MM.1S (cell line): ENCODE results near the gene OXLD1.

Experiments used
- CTCF ChIP-seq: fragments of 300-600 bp; sonication (generic); IDR thresholded peaks from 2 replicates; pipeline ENCODE4 v1.5.1; 2016; ENCODE audit warnings: antibody characterized with exemption, low read length, mixed read lengths
- EZH2 ChIP-seq: fragments of 300-600 bp; sonication (generic); optimal IDR thresholded peaks from 2 replicates; pipeline ENCODE3; 2017; ENCODE audit warnings: low read depth, mild to moderate bottlenecking, antibody characterized with exemption, low read length, mixed read lengths

DNA sequence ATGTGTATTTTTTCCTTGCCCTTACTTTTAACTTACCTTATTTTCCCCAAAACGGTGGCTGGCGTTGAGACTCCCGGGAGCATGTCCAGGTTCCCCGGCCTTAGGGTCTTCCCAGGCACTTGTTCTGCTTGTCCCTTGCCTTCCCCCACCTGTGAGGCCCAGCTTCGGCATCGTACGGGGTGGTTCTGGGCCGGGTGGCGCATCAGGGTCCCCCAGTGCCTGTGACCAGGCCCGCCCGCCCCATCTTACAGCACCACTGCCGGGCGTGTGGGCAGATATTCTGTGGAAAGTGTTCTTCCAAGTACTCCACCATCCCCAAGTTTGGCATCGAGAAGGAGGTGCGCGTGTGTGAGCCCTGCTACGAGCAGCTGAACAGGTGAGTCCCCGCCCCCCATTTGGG lies 24.8 kb upstream of the OXLD1 start:
- TF ChIP-seq CTCF (no peak), EZH2 (no peak)
